H1 (cell line): ENCODE results near the gene UTP25. TPM values are rescaled to one million over a fixed set of nuclear protein-coding genes. Genes with fewer than 3 reads are reported as not detected.

ENCODE experiments used
- HDAC2 ChIP-seq, 2 experiments: fragments of 300-600 bp in 1 of 2; sonication (generic) in 1 of 2; IDR thresholded peaks; 2 replicates each; pipeline ENCODE4 v1.6.1; 2011 to 2012; ENCODE audit warnings: low read depth in 2 of 2, low read length in 2 of 2, mild to moderate bottlenecking in 2 of 2, moderate library complexity in 2 of 2, borderline replicate concordance in 1 of 2, inconsistent platforms in 1 of 2
- RBBP5 ChIP-seq: IDR thresholded peaks from 2 replicates; pipeline ENCODE4 v1.7.1; 2012; ENCODE audit warnings: low read depth, mild to moderate bottlenecking, inconsistent platforms, low read length, moderate library complexity, borderline replicate concordance
- polyA plus RNA-seq, 7 experiments: library from polyadenylated mRNA; depleted of rRNA in 3 of 7; stranded (reverse) in 5 of 7; unstranded in 2 of 7; fragments of >200 nt in 5 of 7; fragments of 200-250 nt in 2 of 7; gene quantifications; 1 replicate in 5 of 7; 2 replicates in 1 of 7; 4 replicates in 1 of 7; pipeline versions ENCODE4 v1.2.1 to v1.2.3, GENCODE V29; 2011 to 2013; ENCODE audit warnings: missing spikeins in 2 of 7, mixed read lengths in 2 of 7
- total RNA-seq: library from RNA; stranded (reverse); fragmentation: NEBNext Ultra II Directional; extraction: Animal tissue kit (Norgen Biotek cat#: 25700); gene quantifications from 2 replicates; pipeline ENCODE4 v1.2.1, GENCODE V29; 2021
- TF ChIP-seq, protein P1 (sequence below): fragments of 300-600 bp; sonication (generic); IDR thresholded peaks from 2 replicates; pipeline ENCODE4 v1.7.1; 2012; ENCODE audit warnings: low read length, moderate library complexity, mild to moderate bottlenecking, inconsistent platforms; ENCODE audit not compliant: insufficient replicate concordance

The UTP25 gene
- total and polyA plus RNA-seq, 2 of the 8 experiments (the other 6 are each of a cell fraction or from before 2014, with no cell fraction given) = 4.0 to 7.6 TPM

DNA sequence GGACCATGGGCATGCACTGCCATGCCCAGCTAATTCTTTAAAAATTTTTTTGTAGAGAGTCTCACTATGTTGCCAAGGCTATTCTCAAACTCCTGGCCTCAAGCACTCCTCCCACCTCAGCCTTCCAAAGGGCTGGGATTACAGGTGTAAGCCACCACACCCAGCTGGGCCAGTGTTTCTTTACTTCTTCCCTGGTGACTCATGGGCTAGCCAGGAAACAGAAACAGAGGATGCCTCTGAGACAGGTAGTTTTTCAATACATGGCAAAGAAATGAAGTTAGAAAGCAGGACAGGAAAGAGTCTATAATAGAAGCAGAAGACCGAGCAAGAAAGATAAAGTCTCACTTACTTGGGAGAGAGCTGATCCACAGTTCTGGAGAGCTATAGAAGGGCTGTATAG is 35.9 kb upstream of the UTP25 start (continued):
- TF ChIP-seq, protein P1, sequence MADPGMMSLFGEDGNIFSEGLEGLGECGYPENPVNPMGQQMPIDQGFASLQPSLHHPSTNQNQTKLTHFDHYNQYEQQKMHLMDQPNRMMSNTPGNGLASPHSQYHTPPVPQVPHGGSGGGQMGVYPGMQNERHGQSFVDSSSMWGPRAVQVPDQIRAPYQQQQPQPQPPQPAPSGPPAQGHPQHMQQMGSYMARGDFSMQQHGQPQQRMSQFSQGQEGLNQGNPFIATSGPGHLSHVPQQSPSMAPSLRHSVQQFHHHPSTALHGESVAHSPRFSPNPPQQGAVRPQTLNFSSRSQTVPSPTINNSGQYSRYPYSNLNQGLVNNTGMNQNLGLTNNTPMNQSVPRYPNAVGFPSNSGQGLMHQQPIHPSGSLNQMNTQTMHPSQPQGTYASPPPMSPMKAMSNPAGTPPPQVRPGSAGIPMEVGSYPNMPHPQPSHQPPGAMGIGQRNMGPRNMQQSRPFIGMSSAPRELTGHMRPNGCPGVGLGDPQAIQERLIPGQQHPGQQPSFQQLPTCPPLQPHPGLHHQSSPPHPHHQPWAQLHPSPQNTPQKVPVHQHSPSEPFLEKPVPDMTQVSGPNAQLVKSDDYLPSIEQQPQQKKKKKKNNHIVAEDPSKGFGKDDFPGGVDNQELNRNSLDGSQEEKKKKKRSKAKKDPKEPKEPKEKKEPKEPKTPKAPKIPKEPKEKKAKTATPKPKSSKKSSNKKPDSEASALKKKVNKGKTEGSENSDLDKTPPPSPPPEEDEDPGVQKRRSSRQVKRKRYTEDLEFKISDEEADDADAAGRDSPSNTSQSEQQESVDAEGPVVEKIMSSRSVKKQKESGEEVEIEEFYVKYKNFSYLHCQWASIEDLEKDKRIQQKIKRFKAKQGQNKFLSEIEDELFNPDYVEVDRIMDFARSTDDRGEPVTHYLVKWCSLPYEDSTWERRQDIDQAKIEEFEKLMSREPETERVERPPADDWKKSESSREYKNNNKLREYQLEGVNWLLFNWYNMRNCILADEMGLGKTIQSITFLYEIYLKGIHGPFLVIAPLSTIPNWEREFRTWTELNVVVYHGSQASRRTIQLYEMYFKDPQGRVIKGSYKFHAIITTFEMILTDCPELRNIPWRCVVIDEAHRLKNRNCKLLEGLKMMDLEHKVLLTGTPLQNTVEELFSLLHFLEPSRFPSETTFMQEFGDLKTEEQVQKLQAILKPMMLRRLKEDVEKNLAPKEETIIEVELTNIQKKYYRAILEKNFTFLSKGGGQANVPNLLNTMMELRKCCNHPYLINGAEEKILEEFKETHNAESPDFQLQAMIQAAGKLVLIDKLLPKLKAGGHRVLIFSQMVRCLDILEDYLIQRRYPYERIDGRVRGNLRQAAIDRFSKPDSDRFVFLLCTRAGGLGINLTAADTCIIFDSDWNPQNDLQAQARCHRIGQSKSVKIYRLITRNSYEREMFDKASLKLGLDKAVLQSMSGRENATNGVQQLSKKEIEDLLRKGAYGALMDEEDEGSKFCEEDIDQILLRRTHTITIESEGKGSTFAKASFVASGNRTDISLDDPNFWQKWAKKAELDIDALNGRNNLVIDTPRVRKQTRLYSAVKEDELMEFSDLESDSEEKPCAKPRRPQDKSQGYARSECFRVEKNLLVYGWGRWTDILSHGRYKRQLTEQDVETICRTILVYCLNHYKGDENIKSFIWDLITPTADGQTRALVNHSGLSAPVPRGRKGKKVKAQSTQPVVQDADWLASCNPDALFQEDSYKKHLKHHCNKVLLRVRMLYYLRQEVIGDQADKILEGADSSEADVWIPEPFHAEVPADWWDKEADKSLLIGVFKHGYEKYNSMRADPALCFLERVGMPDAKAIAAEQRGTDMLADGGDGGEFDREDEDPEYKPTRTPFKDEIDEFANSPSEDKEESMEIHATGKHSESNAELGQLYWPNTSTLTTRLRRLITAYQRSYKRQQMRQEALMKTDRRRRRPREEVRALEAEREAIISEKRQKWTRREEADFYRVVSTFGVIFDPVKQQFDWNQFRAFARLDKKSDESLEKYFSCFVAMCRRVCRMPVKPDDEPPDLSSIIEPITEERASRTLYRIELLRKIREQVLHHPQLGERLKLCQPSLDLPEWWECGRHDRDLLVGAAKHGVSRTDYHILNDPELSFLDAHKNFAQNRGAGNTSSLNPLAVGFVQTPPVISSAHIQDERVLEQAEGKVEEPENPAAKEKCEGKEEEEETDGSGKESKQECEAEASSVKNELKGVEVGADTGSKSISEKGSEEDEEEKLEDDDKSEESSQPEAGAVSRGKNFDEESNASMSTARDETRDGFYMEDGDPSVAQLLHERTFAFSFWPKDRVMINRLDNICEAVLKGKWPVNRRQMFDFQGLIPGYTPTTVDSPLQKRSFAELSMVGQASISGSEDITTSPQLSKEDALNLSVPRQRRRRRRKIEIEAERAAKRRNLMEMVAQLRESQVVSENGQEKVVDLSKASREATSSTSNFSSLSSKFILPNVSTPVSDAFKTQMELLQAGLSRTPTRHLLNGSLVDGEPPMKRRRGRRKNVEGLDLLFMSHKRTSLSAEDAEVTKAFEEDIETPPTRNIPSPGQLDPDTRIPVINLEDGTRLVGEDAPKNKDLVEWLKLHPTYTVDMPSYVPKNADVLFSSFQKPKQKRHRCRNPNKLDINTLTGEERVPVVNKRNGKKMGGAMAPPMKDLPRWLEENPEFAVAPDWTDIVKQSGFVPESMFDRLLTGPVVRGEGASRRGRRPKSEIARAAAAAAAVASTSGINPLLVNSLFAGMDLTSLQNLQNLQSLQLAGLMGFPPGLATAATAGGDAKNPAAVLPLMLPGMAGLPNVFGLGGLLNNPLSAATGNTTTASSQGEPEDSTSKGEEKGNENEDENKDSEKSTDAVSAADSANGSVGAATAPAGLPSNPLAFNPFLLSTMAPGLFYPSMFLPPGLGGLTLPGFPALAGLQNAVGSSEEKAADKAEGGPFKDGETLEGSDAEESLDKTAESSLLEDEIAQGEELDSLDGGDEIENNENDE = no peak
- TF ChIP-seq HDAC2 (IDR thresholded peaks at IDR 0.05; ENCODE audit: borderline replicate concordance in 1 of 2, low read depth in 2 of 2, low read length in 2 of 2) = no peak
- TF ChIP-seq RBBP5 = no peak
